Retinal pigment epithelial cell (primary cell): ENCODE results near the gene MORN2.
"Not testable (repeated sequence)": the region's sequence is repeated elsewhere in the genome, so short reads cannot be mapped to it uniquely, and the experiment has no call there.

Experiments used
- DNase-seq: peaks from one replicate; pipeline ENCODE4 v3.0.0-alpha.2; 2010; ENCODE audit warnings: low read depth
- H3K4me3 ChIP-seq: 2 replicates; pipeline ENCODE4 v1.5.1; 2011; ENCODE audit warnings: mild to moderate bottlenecking, low read length, control low read depth, moderate library complexity
- CTCF ChIP-seq: conservative IDR thresholded peaks from 2 replicates; pipeline ENCODE4 v1.5.1; 2011; ENCODE audit warnings: low read depth, low read length, control low read depth, inconsistent platforms

The MORN2 gene

GRCh38 chr2:38875576-38876367, at the start of gene MORN2, which contains the start of gene DHX57:
Gene MORN2, plus strand, starts transcription at chr2:38875976.
Gene DHX57, minus strand, starts transcription at chr2:38875934. Its CDS starts 7,529 bp downstream, at chr2:38868405.
- no peak for TF ChIP-seq CTCF
- H3K4me3 ChIP-seq: peak within 1 kb of the TSS; percentile 98
- DNase-seq: peak; percentile 43

GRCh38 chr2:38827539-38828145, 48.1 kb upstream of the MORN2 start:
- DNase-seq, H3K4me3 ChIP-seq: not testable (repeated sequence)

GRCh38 chr2:38828460-38828859, 47.3 kb upstream of the MORN2 start:
- no peak overlapping the region for H3K4me3 ChIP-seq
- no peak for DNase-seq
- no peak for TF ChIP-seq CTCF

- DNase-seq: no peak
- no peak for TF ChIP-seq CTCF
- no peak overlapping the region for H3K4me3 ChIP-seq
These were observed 45.8 kb upstream of the MORN2 start for GRCh38 chr2:38829971-38830370.

- DNase-seq: no peak
- H3K4me3 ChIP-seq: no peak overlapping the region
- TF ChIP-seq CTCF: no peak
These were observed 45.1 kb upstream of the MORN2 start for GRCh38 chr2:38830526-38831159.

- DNase-seq: no peak
- TF ChIP-seq CTCF: peak; percentile 49
These were observed 40.7 kb upstream of the MORN2 start for GRCh38 chr2:38835015-38835601.

GRCh38 chr2:38835990-38836389, 39.8 kb upstream of the MORN2 start:
- H3K4me3 ChIP-seq: no peak overlapping the region
- TF ChIP-seq CTCF: no peak
- no peak for DNase-seq

More at GRCh38 chr2:38835015-38835601, 40.7 kb upstream of the MORN2 start:
- H3K4me3 ChIP-seq: no peak overlapping the region
